OCI-LY3 (cell line): ENCODE results near the gene HERC4.

ENCODE experiments used
- H2AFZ ChIP-seq: fragments of 200-600, 300-600 bp; shearing (Covaris generic); 2 replicates; pipeline ENCODE4 v1.6.0; 2014; ENCODE audit warnings: antibody characterized with exemption, low read depth, low read length
- H3K27ac ChIP-seq: fragments of 200-600, 300-600 bp; sonication (generic); 2 replicates; pipeline ENCODE4 v1.5.1; 2014; ENCODE audit warnings: mild to moderate bottlenecking, low read length, moderate library complexity, mixed read lengths
- H3K27me3 ChIP-seq: fragments of 200-600, 300-600 bp; sonication (generic); 2 replicates; pipeline ENCODE4 v1.6.1; 2014; ENCODE audit warnings: low read depth, low read length, mixed read lengths
- H3K36me3 ChIP-seq: fragments of 200-600, 300-600 bp; sonication (generic); replicated peaks from 2 replicates; pipeline ENCODE3; 2014; ENCODE audit warnings: low read depth, low read length, mixed read lengths
- H3K4me1 ChIP-seq: fragments of 300-600, 200-600 bp; sonication (generic); 2 replicates; pipeline ENCODE4 v1.6.1; 2014; ENCODE audit warnings: low read length, mixed read lengths
- H3K4me2 ChIP-seq: fragments of 200-600, 300-600 bp; sonication (generic); 2 replicates; pipeline ENCODE4 v1.6.1; 2014; ENCODE audit warnings: low read length, mixed read lengths
- H3K4me3 ChIP-seq: fragments of 300-600, 200-600 bp; sonication (generic); 2 replicates; pipeline ENCODE4 v1.5.1; 2014; ENCODE audit warnings: antibody characterized with exemption, mild to moderate bottlenecking, low read length, moderate library complexity
- H3K79me2 ChIP-seq: fragments of 300-600, 200-600 bp; shearing (Covaris generic); 2 replicates; pipeline ENCODE4 v1.6.1; 2014; ENCODE audit warnings: mild to moderate bottlenecking, low read length, mixed read lengths
- H3K9ac ChIP-seq: fragments of 300-600, 200-600 bp; shearing (Covaris generic); 2 replicates; pipeline ENCODE4 v1.6.0; 2014; ENCODE audit warnings: mild to moderate bottlenecking, low read length, moderate library complexity
- H3K9me3 ChIP-seq: fragments of 200-600, 300-600 bp; shearing (Covaris generic); 2 replicates; pipeline ENCODE4 v1.6.1; 2014; ENCODE audit warnings: low read length, mixed read lengths; ENCODE audit not compliant: insufficient read depth
- H4K20me1 ChIP-seq: fragments of 200-600, 300-600 bp; sonication (generic); 2 replicates; pipeline ENCODE4 v1.6.1; 2016; ENCODE audit warnings: low read length, mixed read lengths; ENCODE audit not compliant: insufficient read depth
- EZH2phosphoT487 ChIP-seq: fragments of 200-600 bp; shearing (Covaris generic); IDR thresholded peaks from 2 replicates; pipeline ENCODE4 v1.6.1; 2018; ENCODE audit warnings: antibody characterized with exemption, mixed run types, low read depth
- TF ChIP-seq, protein P1 (sequence below): fragments of 200-600, 300-600 bp; sonication (generic); IDR thresholded peaks from 2 replicates; pipeline ENCODE4 v1.5.1; 2014; ENCODE audit warnings: antibody characterized with exemption, low read length, low read depth

HERC4 gene

DNA sequence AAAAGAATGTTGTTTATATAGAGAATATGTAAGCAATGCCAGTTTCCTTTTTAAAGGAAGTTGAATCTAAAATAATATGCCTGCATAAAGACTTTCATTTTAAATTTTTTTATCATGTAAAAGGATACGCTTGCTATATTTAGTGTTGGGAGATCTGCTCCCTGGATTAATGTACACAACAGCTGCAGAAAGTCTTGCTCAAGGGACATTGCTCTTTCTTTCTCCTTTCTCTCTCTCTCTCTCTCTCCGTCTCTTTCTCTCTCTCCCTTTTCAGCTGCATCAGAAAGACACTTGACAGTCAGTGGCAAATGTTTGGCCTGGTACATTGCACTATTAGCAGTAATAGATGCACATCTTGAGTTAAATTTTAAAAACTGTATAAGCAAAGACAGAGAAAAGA lies 34.9 kb upstream of the HERC4 start:
- Histone ChIP-seq H3K79me2 (no peaks in the 10 kb centered on the region), H3K4me2 (no peak overlapping the region), H4K20me1 (no peaks in the 10 kb centered on the region), H3K9me3 (no peaks in the 10 kb centered on the region), H3K27me3 (no peaks in the 10 kb centered on the region), H3K4me3 (no peak overlapping the region), H2AFZ (no peak overlapping the region), H3K4me1 (peaks cover 3% of the 10 kb centered on the region; the same call in 1 of the 2 replicates), H3K9ac (no peak overlapping the region), H3K27ac (no peak overlapping the region), H3K36me3 (no peaks in the 10 kb centered on the region)
- TF ChIP-seq EZH2phosphoT487, result no peak
- TF ChIP-seq, protein P1, sequence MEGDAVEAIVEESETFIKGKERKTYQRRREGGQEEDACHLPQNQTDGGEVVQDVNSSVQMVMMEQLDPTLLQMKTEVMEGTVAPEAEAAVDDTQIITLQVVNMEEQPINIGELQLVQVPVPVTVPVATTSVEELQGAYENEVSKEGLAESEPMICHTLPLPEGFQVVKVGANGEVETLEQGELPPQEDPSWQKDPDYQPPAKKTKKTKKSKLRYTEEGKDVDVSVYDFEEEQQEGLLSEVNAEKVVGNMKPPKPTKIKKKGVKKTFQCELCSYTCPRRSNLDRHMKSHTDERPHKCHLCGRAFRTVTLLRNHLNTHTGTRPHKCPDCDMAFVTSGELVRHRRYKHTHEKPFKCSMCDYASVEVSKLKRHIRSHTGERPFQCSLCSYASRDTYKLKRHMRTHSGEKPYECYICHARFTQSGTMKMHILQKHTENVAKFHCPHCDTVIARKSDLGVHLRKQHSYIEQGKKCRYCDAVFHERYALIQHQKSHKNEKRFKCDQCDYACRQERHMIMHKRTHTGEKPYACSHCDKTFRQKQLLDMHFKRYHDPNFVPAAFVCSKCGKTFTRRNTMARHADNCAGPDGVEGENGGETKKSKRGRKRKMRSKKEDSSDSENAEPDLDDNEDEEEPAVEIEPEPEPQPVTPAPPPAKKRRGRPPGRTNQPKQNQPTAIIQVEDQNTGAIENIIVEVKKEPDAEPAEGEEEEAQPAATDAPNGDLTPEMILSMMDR, result no peak

DNA sequence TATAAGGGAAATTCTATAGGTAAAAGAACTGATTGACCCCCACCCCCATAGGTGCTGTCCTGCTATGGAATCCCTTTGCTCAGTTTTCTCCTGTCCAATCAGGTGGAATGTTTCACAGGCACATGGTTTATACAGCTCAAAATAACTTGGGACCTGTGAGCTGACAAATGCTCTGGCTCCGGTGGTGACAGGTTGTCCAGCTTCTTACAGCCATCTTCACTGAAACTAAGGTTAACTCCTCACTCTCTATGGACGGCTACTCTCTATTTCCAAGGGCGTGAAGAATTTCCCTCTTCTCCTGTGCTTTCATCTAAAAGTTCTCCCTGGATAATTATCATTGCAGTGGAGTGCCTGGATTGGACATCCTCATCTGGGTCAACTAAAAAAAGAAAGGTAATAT lies 34.2 kb upstream of the HERC4 start, which contains the start of gene MYPN:
MYPN (plus strand) TSS at position 158 of the 400 bp plus-strand sequence. CDS start 11,951 bp downstream, outside the sequence.
- no peak within 1 kb of the TSS for H3K4me3 ChIP-seq
- no peaks in the 10 kb centered on the region for H3K9me3 ChIP-seq
- no peaks in the 10 kb centered on the region for H4K20me1 ChIP-seq
- peaks cover 3% of the 10 kb centered on the region; the same call in 1 of the 2 replicates for H3K4me1 ChIP-seq
- no peaks in the 10 kb centered on the region for H3K79me2 ChIP-seq
- TF ChIP-seq, protein P1, result no peak
- no peak for TF ChIP-seq EZH2phosphoT487
- no peaks in the 10 kb centered on the region for H3K27me3 ChIP-seq
- no peak within 1 kb of the TSS for H2AFZ ChIP-seq
- no peak within 1 kb of the TSS for H3K4me2 ChIP-seq
- no peak within 1 kb of the TSS for H3K27ac ChIP-seq
- no peaks in the 10 kb centered on the region for H3K36me3 ChIP-seq
- no peak within 1 kb of the TSS for H3K9ac ChIP-seq

DNA sequence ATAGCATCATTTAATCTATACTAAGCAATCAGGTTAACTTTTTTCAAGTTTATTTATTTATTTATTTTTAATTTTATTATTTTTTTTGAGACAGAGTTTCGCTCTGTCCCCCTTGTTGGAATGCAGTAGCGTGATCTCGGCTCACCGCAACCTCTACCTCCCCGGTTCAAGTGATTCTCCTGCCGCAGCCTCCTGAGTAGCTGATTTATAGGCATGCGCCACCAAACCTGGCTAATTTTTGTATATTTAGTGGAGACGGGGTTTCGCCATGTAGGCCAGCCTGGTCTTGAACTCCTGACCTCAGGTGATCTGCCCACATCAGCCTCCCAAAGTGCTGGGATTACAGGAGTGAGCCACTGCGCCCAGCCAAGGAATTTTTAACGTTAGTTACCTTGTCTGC lies 33.6 kb upstream of the HERC4 start:
- Histone ChIP-seq H3K27ac (no peak overlapping the region), H4K20me1 (no peaks in the 10 kb centered on the region), H3K4me3 (no peak overlapping the region), H3K27me3 (no peaks in the 10 kb centered on the region), H3K4me1 (peaks cover 3% of the 10 kb centered on the region; the same call in 1 of the 2 replicates), H2AFZ (no peak overlapping the region), H3K9me3 (no peaks in the 10 kb centered on the region), H3K79me2 (no peaks in the 10 kb centered on the region), H3K36me3 (no peaks in the 10 kb centered on the region), H3K4me2 (no peak overlapping the region), H3K9ac (no peak overlapping the region)
- TF ChIP-seq, protein P1, result no peak
- no peak for TF ChIP-seq EZH2phosphoT487

DNA sequence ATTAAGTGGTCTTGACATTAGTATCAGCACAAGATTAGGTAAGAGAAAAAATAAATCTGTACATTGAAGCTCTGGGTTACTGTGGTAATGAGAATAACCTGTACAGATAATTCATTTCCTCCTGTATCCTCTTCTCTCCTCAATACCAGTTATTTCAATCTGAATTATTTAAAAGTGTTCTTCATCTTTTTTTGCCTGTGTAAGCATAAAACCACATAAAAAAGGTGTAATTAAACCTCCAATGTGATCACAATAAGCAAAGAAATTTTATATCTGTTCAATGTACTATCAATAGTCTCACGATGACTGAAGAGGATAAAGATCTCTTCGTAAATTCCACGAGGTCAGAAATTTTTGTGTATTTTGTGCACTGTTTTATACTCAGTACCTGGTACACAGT lies 33.0 kb upstream of the HERC4 start:
- H3K27me3 ChIP-seq, result no peaks in the 10 kb centered on the region
- H3K4me3 ChIP-seq, result no peak overlapping the region
- no peak overlapping the region for H3K4me2 ChIP-seq
- H2AFZ ChIP-seq, result no peak overlapping the region
- no peaks in the 10 kb centered on the region for H3K79me2 ChIP-seq
- TF ChIP-seq, protein P1, result no peak
- no peak for TF ChIP-seq EZH2phosphoT487
- H3K9me3 ChIP-seq, result no peaks in the 10 kb centered on the region
- no peaks in the 10 kb centered on the region for H4K20me1 ChIP-seq
- no peak overlapping the region for H3K9ac ChIP-seq
- H3K27ac ChIP-seq, result no peak overlapping the region
- no peaks in the 10 kb centered on the region for H3K36me3 ChIP-seq
- H3K4me1 ChIP-seq, result peaks cover 3% of the 10 kb centered on the region; the same call in 1 of the 2 replicates
